GM19463 (cell line): ENCODE results near the gene ZNF831.

Experiments
- ATAC-seq: cut with Tn5 transposase; IDR thresholded peaks from one replicate; pipeline ENCODE4 v1.9.1; 2021; ENCODE audit warnings: mild to moderate bottlenecking, moderate library complexity; ENCODE audit not compliant: unreplicated experiment

Gene ZNF831

GRCh38 chr20:59154317-59155013 is 9.2 kb upstream of the ZNF831 start:
- ATAC-seq, result no peak

- ATAC-seq, result no peak
Observed at GRCh38 chr20:59157064-59157463, 6.6 kb upstream of the ZNF831 start.

- no peak for ATAC-seq
Observed at GRCh38 chr20:59157531-59157930, 6.1 kb upstream of the ZNF831 start.

- no peak for ATAC-seq
Observed at GRCh38 chr20:59157961-59158541, 5.6 kb upstream of the ZNF831 start.

- no peak for ATAC-seq
Observed at GRCh38 chr20:59158673-59159072, 4.9 kb upstream of the ZNF831 start.

GRCh38 chr20:59159091-59159490 is 4.5 kb upstream of the ZNF831 start:
- ATAC-seq, result no peak

GRCh38 chr20:59159493-59160376 is 3.9 kb upstream of the ZNF831 start:
- no peak for ATAC-seq

- no peak for ATAC-seq
Observed at GRCh38 chr20:59160389-59161115, 3.1 kb upstream of the ZNF831 start.

- no peak for ATAC-seq
Observed at GRCh38 chr20:59161721-59162120, 1.9 kb upstream of the ZNF831 start.

GRCh38 chr20:59164686-59165391 is 1.2 kb downstream of the ZNF831 start:
- ATAC-seq, result no peak

GRCh38 chr20:59165396-59165795 is 1.8 kb downstream of the ZNF831 start:
- no peak for ATAC-seq

GRCh38 chr20:59165891-59166709 is 2.5 kb downstream of the ZNF831 start:
- no peak for ATAC-seq

- ATAC-seq, result no peak
Observed at GRCh38 chr20:59170406-59171349, 7.1 kb downstream of the ZNF831 start.

GRCh38 chr20:59171986-59172385 is 8.4 kb downstream of the ZNF831 start:
- no peak for ATAC-seq

- no peak for ATAC-seq
Observed at GRCh38 chr20:59173938-59174491, 10.4 kb downstream of the ZNF831 start.

GRCh38 chr20:59175002-59175401 is 11.4 kb downstream of the ZNF831 start:
- no peak for ATAC-seq

GRCh38 chr20:59175861-59176260 is 12.2 kb downstream of the ZNF831 start:
- ATAC-seq, result no peak

GRCh38 chr20:59176812-59177211 is 13.2 kb downstream of the ZNF831 start:
- no peak for ATAC-seq
